AML-193 (cell line): Measurements from ENCODE around the gene FSTL5.

Source experiments
- DNase-seq, 2 experiments: peaks; one replicate each; lab custom pipeline; 2025; lab: John Stamatoyannopoulos, UW

The FSTL5 gene

GRCh38 chr4:161454860-161455259, 708.9 kb downstream of the FSTL5 start:
- no peak for DNase-seq

GRCh38 chr4:161448550-161449180, 715.1 kb downstream of the FSTL5 start:
- DNase-seq = no peak

DNA sequence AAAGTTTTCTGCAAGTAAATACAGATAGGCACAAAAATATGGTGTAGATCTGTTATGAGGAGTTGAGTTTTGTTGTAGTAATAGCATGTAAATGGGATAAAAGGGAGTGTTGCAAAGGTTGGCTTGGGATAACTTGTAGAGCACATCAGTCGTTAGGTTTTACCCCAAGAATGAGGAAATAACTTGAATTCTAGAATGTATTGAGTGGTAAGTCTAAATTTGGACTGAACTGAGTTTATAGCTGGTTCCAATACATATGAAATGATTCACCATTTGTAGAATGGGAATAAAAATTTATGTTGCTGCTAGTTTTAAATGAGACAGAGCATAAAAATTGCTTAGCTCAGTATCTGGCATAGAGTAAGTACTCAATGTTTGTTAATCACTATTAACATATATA, 719.2 kb downstream of the FSTL5 start:
- DNase-seq = no peak

GRCh38 chr4:161442921-161443320, 720.9 kb downstream of the FSTL5 start:
- no peak for DNase-seq

GRCh38 chr4:161438096-161438495, 725.7 kb downstream of the FSTL5 start:
- no peak for DNase-seq

GRCh38 chr4:161428180-161428965, 735.4 kb downstream of the FSTL5 start:
- no peak for DNase-seq

DNA sequence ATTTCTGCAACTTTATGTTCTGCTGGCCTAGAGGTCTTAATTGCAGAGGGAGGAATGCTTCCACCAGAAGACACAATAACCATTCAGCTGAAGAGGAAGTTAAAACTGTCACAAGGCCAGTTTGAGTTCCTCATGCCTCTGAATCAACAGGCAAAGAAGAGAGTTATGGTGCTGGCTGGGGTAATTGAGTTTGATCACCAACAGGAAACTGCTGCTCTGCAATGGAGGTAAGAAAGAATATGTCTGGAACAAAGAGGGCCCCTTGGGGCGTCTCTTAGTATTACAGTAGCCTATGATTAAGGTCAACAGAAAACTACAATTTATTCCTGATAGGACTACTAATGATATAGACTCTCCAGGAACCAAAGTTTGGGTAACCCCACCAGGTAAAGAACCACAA, 744.0 kb downstream of the FSTL5 start:
- DNase-seq = peak; percentile 83

DNA sequence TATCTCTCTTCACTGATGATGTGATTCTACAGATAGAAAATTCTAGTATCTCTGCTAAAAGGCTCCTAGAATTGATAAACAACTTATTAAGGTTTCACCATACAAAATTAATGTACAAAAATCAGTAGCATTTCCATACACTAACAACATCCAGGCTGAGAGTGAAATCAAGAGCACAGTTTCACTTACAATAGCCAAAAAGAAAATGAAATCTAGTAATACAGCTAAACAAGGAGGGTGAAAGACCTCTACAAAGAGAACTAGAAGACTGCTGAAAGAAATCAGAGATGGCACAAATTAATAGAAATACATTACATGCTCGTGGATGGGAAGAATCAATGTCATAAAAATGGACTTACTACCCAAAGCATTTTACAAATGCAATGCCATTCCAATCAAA, 751.9 kb downstream of the FSTL5 start:
- no peak for DNase-seq

- no peak for DNase-seq
Observed at GRCh38 chr4:161404346-161405110, 759.3 kb downstream of the FSTL5 start.

GRCh38 chr4:161403781-161404180, 760.0 kb downstream of the FSTL5 start:
- no peak for DNase-seq

GRCh38 chr4:161393602-161394001, 770.2 kb downstream of the FSTL5 start:
- no peak for DNase-seq

DNA sequence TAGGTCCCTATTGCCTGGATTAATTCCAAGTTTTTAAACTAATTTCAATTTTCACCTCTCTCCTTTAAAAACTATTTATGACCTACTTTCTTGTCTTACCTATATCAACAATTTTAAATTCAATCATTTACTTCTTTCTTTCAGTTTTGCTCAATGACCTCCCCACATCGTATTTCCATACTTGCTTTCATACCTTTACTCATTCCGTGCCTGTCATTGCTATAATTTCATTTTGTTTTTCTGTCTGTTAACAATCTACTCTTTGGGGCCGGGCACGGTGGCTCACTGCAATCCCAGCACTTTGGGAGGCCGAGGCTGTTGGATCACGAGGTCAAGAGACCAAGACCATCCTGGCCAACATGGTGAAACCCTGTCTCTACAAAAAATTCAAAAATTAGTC, 781.1 kb downstream of the FSTL5 start:
- DNase-seq = no peak

- DNase-seq = no peak
Observed at GRCh38 chr4:161376275-161376674, 787.5 kb downstream of the FSTL5 start.

- no peak for DNase-seq
Observed at GRCh38 chr4:161364681-161365080, 799.1 kb downstream of the FSTL5 start.

- DNase-seq = no peak
Observed at GRCh38 chr4:161360982-161361381, 802.8 kb downstream of the FSTL5 start.

DNA sequence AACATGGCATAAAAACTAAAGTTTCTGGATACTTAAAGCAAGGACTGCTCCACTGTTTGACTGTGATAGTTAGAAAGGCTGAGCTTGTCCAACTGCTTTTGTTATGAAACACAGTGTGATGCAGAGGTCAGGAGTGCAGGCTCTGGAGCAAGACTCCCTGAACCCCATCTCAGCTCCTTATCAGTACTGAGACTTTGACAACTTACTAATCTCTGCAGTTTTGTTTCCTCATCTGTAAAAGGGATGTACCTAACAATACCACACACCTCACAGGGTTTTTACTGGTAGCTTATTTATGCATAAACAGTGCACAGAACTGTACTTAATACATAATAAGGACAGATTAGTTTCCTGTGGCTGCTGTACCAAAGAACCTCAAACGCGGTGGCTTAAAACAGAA, 804.3 kb downstream of the FSTL5 start:
- no peak for DNase-seq

DNA sequence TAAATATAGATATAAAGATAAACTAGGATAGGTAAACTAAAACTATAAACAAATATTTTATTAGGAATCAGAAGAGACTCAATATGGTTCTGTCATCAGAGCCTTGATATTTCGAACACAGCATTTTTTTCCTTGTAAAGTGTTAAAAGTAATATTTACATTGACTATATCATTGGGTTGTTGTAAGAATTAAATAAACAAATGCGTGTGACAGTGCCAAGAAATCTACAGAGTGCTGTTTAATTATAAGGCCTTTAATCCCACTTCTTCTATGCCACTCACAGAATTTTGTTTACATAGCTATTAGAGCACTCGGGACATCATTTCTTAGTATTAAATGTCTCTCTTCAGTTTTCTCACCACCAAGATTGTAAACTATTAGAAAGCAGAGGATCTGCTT, 807.4 kb downstream of the FSTL5 start:
- no peak for DNase-seq

GRCh38 chr4:161350946-161351345, 812.9 kb downstream of the FSTL5 start:
- no peak for DNase-seq

- DNase-seq = no peak
Observed at GRCh38 chr4:161345741-161346140, 818.1 kb downstream of the FSTL5 start.

DNA sequence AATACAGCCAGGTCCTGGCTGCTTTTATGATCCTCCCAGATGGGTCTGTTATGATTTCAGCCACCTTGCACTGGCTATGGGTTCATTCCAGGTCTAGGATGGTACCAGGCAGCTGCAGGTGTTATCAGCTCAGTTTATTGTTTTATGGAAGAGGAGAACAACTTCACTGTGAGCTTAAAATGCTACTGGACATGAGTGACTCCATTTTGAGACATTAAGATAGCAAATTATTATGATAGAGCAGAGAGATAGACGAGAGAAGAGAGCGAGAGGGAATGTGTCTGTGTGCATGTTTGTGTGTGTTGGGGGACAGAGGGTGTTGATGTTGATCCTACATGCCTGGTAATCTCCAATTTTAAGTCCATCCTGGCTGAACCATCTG, 820.2 kb downstream of the FSTL5 start:
- DNase-seq = no peak

DNA sequence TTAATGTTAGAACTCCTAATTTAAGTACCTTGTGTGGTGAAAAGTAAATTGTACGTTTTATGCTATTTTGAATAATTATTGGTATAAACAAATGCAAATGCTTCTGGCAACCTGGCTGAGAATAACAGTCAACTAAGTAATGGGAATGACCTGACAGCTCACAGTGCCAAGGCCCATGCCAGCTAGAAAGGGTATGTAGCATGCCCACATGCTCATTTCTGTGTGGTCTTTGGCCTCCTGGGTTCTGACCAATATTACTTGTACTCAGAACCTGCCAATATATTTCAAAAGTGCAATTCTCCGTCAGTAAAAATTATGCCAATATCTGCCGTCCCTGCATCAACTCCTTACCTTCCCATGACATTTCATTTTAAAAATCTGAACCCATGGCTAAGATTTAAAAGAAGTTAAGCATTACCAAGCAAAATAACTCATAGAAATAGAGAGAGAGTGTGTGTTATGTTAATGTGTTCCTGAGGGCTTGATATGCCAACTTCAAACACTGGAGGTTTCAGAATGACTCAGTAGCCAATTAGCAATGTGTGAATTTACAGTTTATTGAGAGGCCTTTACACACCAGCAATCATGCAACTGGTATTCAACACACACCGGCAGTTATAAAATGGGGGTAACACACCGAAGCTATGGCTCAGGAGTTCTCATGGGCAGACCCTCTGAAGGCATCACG, 820.8 kb downstream of the FSTL5 start:
- DNase-seq = no peak

DNA sequence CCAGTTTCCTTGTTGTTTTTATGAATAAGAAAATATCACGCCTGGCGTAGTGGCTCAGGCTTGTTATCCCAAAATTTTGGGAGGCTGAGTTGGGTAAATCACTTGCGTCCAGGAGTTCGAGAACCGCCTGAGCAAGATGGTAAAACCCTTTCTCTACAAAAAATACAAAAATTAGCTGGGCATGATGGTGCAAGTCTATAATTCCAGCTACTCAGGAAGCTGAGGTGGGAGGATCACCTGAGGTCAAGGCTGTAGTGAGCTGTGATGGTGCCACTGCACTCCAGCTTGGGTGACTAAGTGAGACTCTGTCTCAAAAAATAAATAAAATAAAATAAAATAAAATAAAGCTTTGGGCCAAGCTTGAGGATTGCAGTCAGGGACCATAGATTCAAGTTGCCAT, 827.2 kb downstream of the FSTL5 start:
- DNase-seq = no peak
